ENCODE measurements around the gene FRY.

Gene FRY

GRCh38 chr13:32092496-32092895 is 60.9 kb downstream of the FRY start:
- Histone ChIP-seq H3K9me3 (ENCODE audit: severe bottlenecking) (no peaks in the 10 kb centered on the region), H3K4me3 (ENCODE audit: low read depth, low read length) (no peak overlapping the region), H3K36me3 (no peaks in the 10 kb centered on the region; the same call in 1 of the 2 replicates)

GRCh38 chr13:32093006-32093405 is 61.4 kb downstream of the FRY start:
- no peaks in the 10 kb centered on the region for H3K9me3 ChIP-seq (ENCODE audit: severe bottlenecking)
- H3K4me3 ChIP-seq (ENCODE audit: low read depth, low read length): no peak overlapping the region
- no peak overlapping the region for H3K27ac ChIP-seq
- no peaks in the 10 kb centered on the region for H3K27me3 ChIP-seq (ENCODE audit: insufficient read depth, low read depth, severe bottlenecking)
- no peaks in the 10 kb centered on the region for H3K36me3 ChIP-seq
- no peak for DNase-seq
- no peak for TF ChIP-seq CTCF (IDR thresholded peaks at IDR 0.05; ENCODE audit: low read depth, low read length)

More at GRCh38 chr13:32092496-32092895, 60.9 kb downstream of the FRY start:
- no peak for TF ChIP-seq CTCF (IDR thresholded peaks at IDR 0.05; ENCODE audit: low read depth, low read length)
- Histone ChIP-seq H3K27ac (no peak overlapping the region), H3K27me3 (ENCODE audit: insufficient read depth, low read depth, severe bottlenecking) (no peaks in the 10 kb centered on the region)
- DNase-seq: no peak

- no peak overlapping the region for H3K4me3 ChIP-seq (ENCODE audit: low read depth, low read length)
- DNase-seq: no peak
- H3K9me3 ChIP-seq (ENCODE audit: severe bottlenecking): no peaks in the 10 kb centered on the region
- no peaks in the 10 kb centered on the region for H3K27me3 ChIP-seq (ENCODE audit: insufficient read depth, low read depth, severe bottlenecking)
- no peak for TF ChIP-seq CTCF (IDR thresholded peaks at IDR 0.05; ENCODE audit: low read depth, low read length)
- peaks cover 7% of the 10 kb centered on the region for H3K36me3 ChIP-seq
- no peak overlapping the region for H3K27ac ChIP-seq
Observed at GRCh38 chr13:32098272-32098671, 66.7 kb downstream of the FRY start.

- Histone ChIP-seq H3K27ac (no peak overlapping the region), H3K9me3 (ENCODE audit: severe bottlenecking) (peaks cover 4% of the 10 kb centered on the region), H3K36me3 (peaks cover 10% of the 10 kb centered on the region), H3K27me3 (ENCODE audit: insufficient read depth, low read depth, severe bottlenecking) (no peaks in the 10 kb centered on the region), H3K4me3 (ENCODE audit: low read depth, low read length) (no peak overlapping the region)
- TF ChIP-seq CTCF (IDR thresholded peaks at IDR 0.05; ENCODE audit: low read depth, low read length): no peak
- no peak for DNase-seq
Observed at GRCh38 chr13:32105653-32106313, 74.2 kb downstream of the FRY start.

- peaks cover 7% of the 10 kb centered on the region for H3K36me3 ChIP-seq
- no peak for TF ChIP-seq CTCF (IDR thresholded peaks at IDR 0.05; ENCODE audit: low read depth, low read length)
- H3K4me3 ChIP-seq (ENCODE audit: low read depth, low read length): no peak overlapping the region
- no peak for DNase-seq
- peaks cover 4% of the 10 kb centered on the region for H3K9me3 ChIP-seq (ENCODE audit: severe bottlenecking)
- H3K27ac ChIP-seq: no peak overlapping the region
- H3K27me3 ChIP-seq (ENCODE audit: insufficient read depth, low read depth, severe bottlenecking): no peaks in the 10 kb centered on the region
Observed at GRCh38 chr13:32107474-32107873, 75.9 kb downstream of the FRY start.

- no peak for TF ChIP-seq CTCF (IDR thresholded peaks at IDR 0.05; ENCODE audit: low read depth, low read length)
- no peak overlapping the region for H3K4me3 ChIP-seq (ENCODE audit: low read depth, low read length)
- no peak for DNase-seq
- H3K9me3 ChIP-seq (ENCODE audit: severe bottlenecking): peaks cover 4% of the 10 kb centered on the region
- H3K27me3 ChIP-seq (ENCODE audit: insufficient read depth, low read depth, severe bottlenecking): no peaks in the 10 kb centered on the region
- H3K27ac ChIP-seq: no peak overlapping the region
- H3K36me3 ChIP-seq: peaks cover 3% of the 10 kb centered on the region; the same call in 1 of the 2 replicates
Observed at GRCh38 chr13:32107973-32108372, 76.4 kb downstream of the FRY start.

All from WERI-Rb-1 (cell line).